GM12878 (cell line): ENCODE results near the gene TFAP2B. TPM values are rescaled to one million over a fixed set of nuclear protein-coding genes. Genes with fewer than 3 reads are reported as not detected.

Source experiments
- ATAC-seq: fragments of 200-7000 bp; cut with Tn5 transposase; 3 replicates; pipeline ENCODE4 v1.9.1; 2020; ENCODE audit warnings: mild to moderate bottlenecking, moderate library complexity
- BruUV-seq: library from RNA; stranded (reverse); fragments of 400-500 nt; replicated peaks from 2 replicates; lab custom pipeline; 2021; lab: Mats Ljungman, UMichigan
- CTCF ChIA-PET: fragments of 300-600 bp; sonication (Branson Sonifier 250); formaldehyde crosslinking; extraction: SDS; loops from one replicate; lab custom pipeline; 2021; ENCODE audit warnings: inconsistent platforms; lab: Yijun Ruan, JAX
- POLR2A ChIA-PET: fragments of 350-600 bp; formaldehyde crosslinking; extraction: SDS; loops from one replicate; lab custom pipeline; 2021; ENCODE audit warnings: inconsistent platforms; lab: Charles Lee
- RAD21 ChIA-PET: fragments of 300-600 bp; sonication (Branson Sonifier 250); formaldehyde crosslinking; loops from one replicate; lab custom pipeline; 2023; ENCODE audit warnings: antibody characterized with exemption; ENCODE audit not compliant: unreplicated experiment; lab: Charles Lee
- SMC1A ChIA-PET: fragments of 300-600 bp; sonication (Branson Sonifier 250); formaldehyde crosslinking; loops from one replicate; lab custom pipeline; 2023; ENCODE audit not compliant: unreplicated experiment, uncharacterized antibody; lab: Charles Lee
- DNase-seq: peaks from one replicate; pipeline ENCODE4 v3.0.0-alpha.2; 2011; ENCODE audit warnings: low read depth, low spot score
- FAIRE-seq: peaks from 3 replicates; lab custom pipeline; 2011; peaks lifted over from hg19 to GRCh38; lab: Jason Lieb, UNC
- H2AFZ ChIP-seq: 2 replicates; pipeline ENCODE4 v1.6.0; 2011; ENCODE audit warnings: low read depth, low read length, control low read depth; ENCODE audit not compliant: control insufficient read depth
- H3K27ac ChIP-seq: 2 replicates; pipeline ENCODE4 v1.5.1; 2011; ENCODE audit warnings: control low read depth; ENCODE audit not compliant: control insufficient read depth, insufficient read depth
- H3K27me3 ChIP-seq, 2 experiments: replicated peaks in 1 of 2; 2 replicates each; pipeline versions ENCODE4 v1.6.0 to v1.6.1; 2011; ENCODE audit warnings: low read length in 1 of 2; ENCODE audit not compliant: control insufficient read depth in 2 of 2, insufficient read depth in 2 of 2
- H3K36me3 ChIP-seq, 2 experiments: 2 replicates each; pipeline ENCODE4 v1.5.1; 2011; ENCODE audit warnings: low read length in 1 of 2; ENCODE audit not compliant: control insufficient read depth in 2 of 2, insufficient read depth in 2 of 2
- H3K4me1 ChIP-seq: 2 replicates; pipeline ENCODE4 v1.6.1; 2011; ENCODE audit warnings: mild to moderate bottlenecking, low read length, moderate library complexity, mixed read lengths; ENCODE audit not compliant: control insufficient read depth, insufficient read depth
- H3K4me2 ChIP-seq: 2 replicates; pipeline ENCODE4 v1.6.0; 2011; ENCODE audit warnings: control low read depth; ENCODE audit not compliant: control insufficient read depth, insufficient read depth
- H3K4me3 ChIP-seq: fragments of 200-600 bp; sonication (generic); 2 replicates; pipeline ENCODE4 v1.5.1; 2016
- H3K79me2 ChIP-seq: 2 replicates; pipeline ENCODE4 v1.6.0; 2011; ENCODE audit warnings: low read length; ENCODE audit not compliant: control insufficient read depth, insufficient read depth
- H3K9ac ChIP-seq: 2 replicates; pipeline ENCODE4 v1.8.0; 2011; ENCODE audit warnings: low read length, control low read depth, mixed read lengths; ENCODE audit not compliant: control insufficient read depth, insufficient read depth
- H3K9me3 ChIP-seq: replicated peaks from 3 replicates; pipeline ENCODE4 v1.5.1; 2011; ENCODE audit warnings: mild to moderate bottlenecking, low read length; ENCODE audit not compliant: control insufficient read depth, insufficient read depth
- H4K20me1 ChIP-seq: 2 replicates; pipeline ENCODE4 v1.6.0; 2011; ENCODE audit not compliant: control insufficient read depth, insufficient read depth
- CHD4 ChIP-seq: fragments of 200-600 bp; sonication (generic); IDR thresholded peaks from 2 replicates; pipeline ENCODE4 v1.6.1; 2016; ENCODE audit warnings: mild to moderate bottlenecking
- IKZF2 ChIP-seq, 2 experiments: fragments of 450-650 bp; IDR thresholded peaks; 2 replicates each; pipeline ENCODE4 v1.6.1; 2017; ENCODE audit warnings: mild to moderate bottlenecking in 2 of 2, moderate library complexity in 2 of 2
- JUNB ChIP-seq: IDR thresholded peaks from 2 replicates; pipeline ENCODE4 v1.6.1; 2016; ENCODE audit warnings: antibody characterized with exemption, mild to moderate bottlenecking
- MLLT1 ChIP-seq: fragments of 450-650 bp; IDR thresholded peaks from 2 replicates; pipeline ENCODE4 v1.6.1; 2016; ENCODE audit warnings: mild to moderate bottlenecking
- PAX5 ChIP-seq: IDR thresholded peaks from 2 replicates; pipeline ENCODE4 v1.6.1; 2011; ENCODE audit warnings: low read depth, low read length, borderline replicate concordance
- PAX8 ChIP-seq: fragments of 450-650 bp; IDR thresholded peaks from 2 replicates; pipeline ENCODE4 v1.6.1; 2017; ENCODE audit warnings: mild to moderate bottlenecking, moderate library complexity
- PBX3 ChIP-seq: IDR thresholded peaks from 2 replicates; pipeline ENCODE4 v1.6.1; 2011; ENCODE audit warnings: mild to moderate bottlenecking, low read depth, low read length, moderate library complexity; ENCODE audit not compliant: insufficient replicate concordance
- PML ChIP-seq: IDR thresholded peaks from 2 replicates; pipeline ENCODE4 v1.6.1; 2012; ENCODE audit warnings: low read length, inconsistent platforms
- RUNX3 ChIP-seq: IDR thresholded peaks from 2 replicates; pipeline ENCODE4 v1.6.1; 2012; ENCODE audit warnings: low read length, inconsistent platforms
- SMC3 ChIP-seq: IDR thresholded peaks from 2 replicates; pipeline ENCODE4 v1.6.1; 2011; ENCODE audit warnings: low read length, improper control_type of control experiment, borderline replicate concordance
- SRF ChIP-seq, 2 experiments: IDR thresholded peaks; 2 replicates each; pipeline ENCODE4 v1.6.1; 2011; ENCODE audit warnings: low read depth in 2 of 2, low read length in 2 of 2, mild to moderate bottlenecking in 1 of 2, moderate library complexity in 1 of 2
- in situ Hi-C: fragments of 300-500 bp; cut with MboI; formaldehyde crosslinking; loops from 9 replicates; pipeline ENCODE4 v1.14.3; 2018; ENCODE audit warnings: mixed read lengths
- intact Hi-C: fragments of 100-400 bp; cut with micrococcal nuclease; formaldehyde crosslinking; loops from one replicate; pipeline ENCODE4 v1.14.2; 2022; ENCODE audit not compliant: unreplicated experiment
- polyA plus RNA-seq, 11 experiments: library from polyadenylated mRNA; depleted of rRNA in 4 of 11; unstranded in 6 of 11; stranded (reverse) in 5 of 11; fragments of >200 nt; fragmentation: Nextera tagmentation in 4 of 11; fragmentation: Illumina TruSeq in 1 of 11; extraction: Ambion mirVana in 4 of 11; extraction: Trizol in 1 of 11; gene quantifications; 1 replicate in 1 of 11; 2 replicates in 10 of 11; pipeline versions ENCODE4 v1.2.1 to v1.2.3, GENCODE V29; 2011 to 2016; ENCODE audit warnings: inconsistent platforms in 2 of 11, missing spikeins in 2 of 11, low read depth in 1 of 11
- total RNA-seq, 4 experiments: library from RNA; depleted of rRNA in 3 of 4; stranded (reverse); fragments of >200 nt in 3 of 4; fragmentation: Illumina TruSeq in 1 of 4; extraction: Trizol in 1 of 4; gene quantifications; 2 replicates each; pipeline versions ENCODE4 v1.2.1 to v1.2.3, GENCODE V29; 2013 to 2021
- TF ChIP-seq, protein P1 (sequence below): IDR thresholded peaks from 2 replicates; pipeline ENCODE4 v1.6.1; 2012; ENCODE audit warnings: low read depth, low read length, improper control_type of control experiment
- TF ChIP-seq, protein P2 (sequence below): fragments of 450-650 bp; IDR thresholded peaks from 2 replicates; pipeline ENCODE4 v1.6.1; 2018; ENCODE audit warnings: borderline replicate concordance, mild to moderate bottlenecking; ENCODE audit not compliant: partially characterized antibody

The TFAP2B gene
- total and polyA plus RNA-seq, 10 of the 15 experiments (the other 5 are each of a cell fraction or from before 2014, with no cell fraction given), result 0.03 to 0.15 (median 0.07) TPM; not detected in 5

- TF ChIP-seq PAX8 (no peak), RUNX3 (no peak), CHD4 (no peak), MLLT1 (no peak), PAX5 (no peak)
These were observed 71.3 kb downstream of the TFAP2B start (continued) for GRCh38 chr6:50889935-50890334.

- TF ChIP-seq, protein P1, sequence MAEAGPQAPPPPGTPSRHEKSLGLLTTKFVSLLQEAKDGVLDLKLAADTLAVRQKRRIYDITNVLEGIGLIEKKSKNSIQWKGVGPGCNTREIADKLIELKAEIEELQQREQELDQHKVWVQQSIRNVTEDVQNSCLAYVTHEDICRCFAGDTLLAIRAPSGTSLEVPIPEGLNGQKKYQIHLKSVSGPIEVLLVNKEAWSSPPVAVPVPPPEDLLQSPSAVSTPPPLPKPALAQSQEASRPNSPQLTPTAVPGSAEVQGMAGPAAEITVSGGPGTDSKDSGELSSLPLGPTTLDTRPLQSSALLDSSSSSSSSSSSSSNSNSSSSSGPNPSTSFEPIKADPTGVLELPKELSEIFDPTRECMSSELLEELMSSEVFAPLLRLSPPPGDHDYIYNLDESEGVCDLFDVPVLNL, result no peak
- TF ChIP-seq JUNB (no peak), PML (no peak), PBX3 (no peak), SMC3 (no peak), IKZF2 (IDR thresholded peaks at IDR 0.05) (no peak), SRF (IDR thresholded peaks at IDR 0.05; ENCODE audit: low read depth in 2 of 2, low read length in 2 of 2) (no peak)
- TF ChIP-seq, protein P2, sequence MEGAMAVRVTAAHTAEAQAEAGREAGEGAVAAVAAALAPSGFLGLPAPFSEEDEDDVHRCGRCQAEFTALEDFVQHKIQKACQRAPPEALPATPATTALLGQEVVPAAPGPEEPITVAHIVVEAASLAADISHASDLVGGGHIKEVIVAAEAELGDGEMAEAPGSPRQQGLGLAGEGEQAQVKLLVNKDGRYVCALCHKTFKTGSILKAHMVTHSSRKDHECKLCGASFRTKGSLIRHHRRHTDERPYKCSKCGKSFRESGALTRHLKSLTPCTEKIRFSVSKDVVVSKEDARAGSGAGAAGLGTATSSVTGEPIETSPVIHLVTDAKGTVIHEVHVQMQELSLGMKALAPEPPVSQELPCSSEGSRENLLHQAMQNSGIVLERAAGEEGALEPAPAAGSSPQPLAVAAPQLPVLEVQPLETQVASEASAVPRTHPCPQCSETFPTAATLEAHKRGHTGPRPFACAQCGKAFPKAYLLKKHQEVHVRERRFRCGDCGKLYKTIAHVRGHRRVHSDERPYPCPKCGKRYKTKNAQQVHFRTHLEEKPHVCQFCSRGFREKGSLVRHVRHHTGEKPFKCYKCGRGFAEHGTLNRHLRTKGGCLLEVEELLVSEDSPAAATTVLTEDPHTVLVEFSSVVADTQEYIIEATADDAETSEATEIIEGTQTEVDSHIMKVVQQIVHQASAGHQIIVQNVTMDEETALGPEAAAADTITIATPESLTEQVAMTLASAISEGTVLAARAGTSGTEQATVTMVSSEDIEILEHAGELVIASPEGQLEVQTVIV, result no peak
- no peaks in the 10 kb centered on the region for H3K36me3 ChIP-seq
- no peak for ATAC-seq
- SMC1A ChIA-PET, result no interaction called here
- no peak overlapping the region for H3K9ac ChIP-seq
- no peaks in the 10 kb centered on the region for H3K4me1 ChIP-seq
- H3K4me3 ChIP-seq, result no peak overlapping the region
- no peaks in the 10 kb centered on the region for H4K20me1 ChIP-seq
- BruUV-seq, result no TSS peak
- no peak overlapping the region for H3K27ac ChIP-seq
- FAIRE-seq, result no peak
- no peaks in the 10 kb centered on the region for H3K79me2 ChIP-seq
- intact Hi-C loops, result no loop called here
- RAD21 ChIA-PET, result no interaction called here
- DNase-seq, result no peak
- no peaks in the 10 kb centered on the region for H3K9me3 ChIP-seq
- H2AFZ ChIP-seq, result no peak overlapping the region
- in situ Hi-C loops, result no loop called here
- no peak overlapping the region for H3K4me2 ChIP-seq
- CTCF ChIA-PET, result interaction anchor here (0.6 kb wide), 1 partner anchor 613 kb away, joined by 4 read pairs; no protein-coding TSS in a partner anchor
- H3K27me3 ChIP-seq, result no peaks in the 10 kb centered on the region
- POLR2A ChIA-PET, result no interaction called here
These were observed 71.9 kb downstream of the TFAP2B start for GRCh38 chr6:50890579-50890978.
